Tibial nerve (tissue), 3 donors: ENCODE measurements around the gene DDB1.

ENCODE experiments used
- POLR2A ChIP-seq, 2 donors: fragments of 450-650 bp; IDR thresholded peaks; one replicate each; pipeline ENCODE4 v1.6.1; 2017; ENCODE audit warnings: antibody characterized with exemption in 2 of 2, mild to moderate bottlenecking in 2 of 2, moderate library complexity in 2 of 2
- TF ChIP-seq, protein P1 (sequence below), 5 experiments: fragments of 200-600 bp in 3 of 5; fragments of 450-650 bp in 2 of 5; sonication (generic) in 3 of 5; IDR thresholded peaks; one replicate each; pipeline ENCODE4 v1.5.1; 2016 to 2019; ENCODE audit warnings: antibody characterized with exemption in 5 of 5, mild to moderate bottlenecking in 3 of 5, moderate library complexity in 2 of 5

DNA sequence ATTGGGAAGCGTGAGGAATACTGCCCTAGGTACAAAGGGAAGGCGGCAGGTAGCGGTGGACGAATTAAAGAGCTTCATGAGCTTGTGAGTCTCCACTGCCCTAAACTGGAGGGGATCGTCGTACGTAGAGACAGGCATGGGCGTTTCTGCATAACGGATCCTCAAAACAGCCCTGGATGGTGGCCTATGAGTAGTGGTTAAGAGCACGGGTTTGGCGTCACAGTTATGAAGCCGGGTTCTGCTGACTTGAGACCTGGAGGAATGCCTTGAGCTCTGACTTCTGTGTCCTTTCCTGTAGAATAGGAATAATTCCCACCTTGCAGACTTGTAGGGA is 29.6 kb upstream of the DDB1 start:
- no peak for TF ChIP-seq POLR2A (IDR thresholded peaks at IDR 0.05)
- TF ChIP-seq, protein P1, sequence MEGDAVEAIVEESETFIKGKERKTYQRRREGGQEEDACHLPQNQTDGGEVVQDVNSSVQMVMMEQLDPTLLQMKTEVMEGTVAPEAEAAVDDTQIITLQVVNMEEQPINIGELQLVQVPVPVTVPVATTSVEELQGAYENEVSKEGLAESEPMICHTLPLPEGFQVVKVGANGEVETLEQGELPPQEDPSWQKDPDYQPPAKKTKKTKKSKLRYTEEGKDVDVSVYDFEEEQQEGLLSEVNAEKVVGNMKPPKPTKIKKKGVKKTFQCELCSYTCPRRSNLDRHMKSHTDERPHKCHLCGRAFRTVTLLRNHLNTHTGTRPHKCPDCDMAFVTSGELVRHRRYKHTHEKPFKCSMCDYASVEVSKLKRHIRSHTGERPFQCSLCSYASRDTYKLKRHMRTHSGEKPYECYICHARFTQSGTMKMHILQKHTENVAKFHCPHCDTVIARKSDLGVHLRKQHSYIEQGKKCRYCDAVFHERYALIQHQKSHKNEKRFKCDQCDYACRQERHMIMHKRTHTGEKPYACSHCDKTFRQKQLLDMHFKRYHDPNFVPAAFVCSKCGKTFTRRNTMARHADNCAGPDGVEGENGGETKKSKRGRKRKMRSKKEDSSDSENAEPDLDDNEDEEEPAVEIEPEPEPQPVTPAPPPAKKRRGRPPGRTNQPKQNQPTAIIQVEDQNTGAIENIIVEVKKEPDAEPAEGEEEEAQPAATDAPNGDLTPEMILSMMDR (IDR thresholded peaks at IDR 0.05), result no peak
